SU-DHL-6 (cell line): ENCODE results near the gene EIF2B2.
"Not testable (repeated sequence)": the region's sequence is repeated elsewhere in the genome, so short reads cannot be mapped to it uniquely, and the experiment has no call there.

Source experiments
- H2AFZ ChIP-seq: fragments of 200-600 bp; sonication (generic); 2 replicates; pipeline ENCODE4 v1.6.1; 2014; ENCODE audit warnings: low read depth, mild to moderate bottlenecking, moderate library complexity, mixed read lengths, antibody characterized with exemption, low read length; ENCODE audit not compliant: severe bottlenecking
- H3F3A ChIP-seq: fragments of 200-600 bp; shearing (Covaris generic); 2 replicates; pipeline ENCODE4 v1.6.0; 2016; ENCODE audit warnings: antibody characterized with exemption, mild to moderate bottlenecking; ENCODE audit not compliant: insufficient read depth
- H3K27ac ChIP-seq: fragments of 200-600 bp; sonication (generic); 2 replicates; pipeline ENCODE4 v1.5.1; 2016; ENCODE audit warnings: low read depth, mild to moderate bottlenecking, low read length, moderate library complexity, mixed read lengths
- H3K27me3 ChIP-seq: fragments of 200-600 bp; sonication (generic), shearing (Covaris generic); 2 replicates; pipeline ENCODE4 v1.6.0; 2014; ENCODE audit warnings: mild to moderate bottlenecking, low read length
- H3K36me3 ChIP-seq: fragments of 200-600 bp; sonication (generic); 2 replicates; pipeline ENCODE4 v1.6.1; 2014; ENCODE audit warnings: mild to moderate bottlenecking, low read length, mixed read lengths
- H3K4me2 ChIP-seq: fragments of 300-600, 200-600 bp; shearing (Covaris generic), sonication (generic); 2 replicates; pipeline ENCODE4 v1.6.0; 2014; ENCODE audit warnings: low read length, low read depth, mild to moderate bottlenecking; ENCODE audit not compliant: poor library complexity, severe bottlenecking
- H3K4me3 ChIP-seq: fragments of 200-600 bp; sonication (generic); 2 replicates; pipeline ENCODE4 v1.5.1; 2014; ENCODE audit warnings: antibody characterized with exemption, low read length, mild to moderate bottlenecking, mixed read lengths; ENCODE audit not compliant: insufficient read depth, poor library complexity, severe bottlenecking
- H3K79me2 ChIP-seq: fragments of 200-600 bp; sonication (generic); 2 replicates; pipeline ENCODE4 v1.6.1; 2014; ENCODE audit warnings: mild to moderate bottlenecking, low read length, moderate library complexity; ENCODE audit not compliant: insufficient read depth
- H3K9ac ChIP-seq: fragments of 200-600 bp; sonication (generic); 2 replicates; pipeline ENCODE4 v1.7.0; 2014; ENCODE audit warnings: mild to moderate bottlenecking, low read length
- H3K9me2 ChIP-seq: fragments of 200-600 bp; sonication (generic); replicated peaks from 2 replicates; pipeline ENCODE4 v1.6.1; 2014; ENCODE audit warnings: low read length; ENCODE audit not compliant: insufficient read depth
- H3K9me3 ChIP-seq: fragments of 200-600 bp; sonication (generic); 2 replicates; pipeline ENCODE4 v1.6.1; 2014; ENCODE audit warnings: low read length, mixed read lengths; ENCODE audit not compliant: insufficient read depth
- H4K20me1 ChIP-seq: fragments of 200-600 bp; sonication (generic); 2 replicates; pipeline ENCODE4 v1.6.1; 2014; ENCODE audit warnings: low read depth, mild to moderate bottlenecking, antibody characterized with exemption, low read length, moderate library complexity, mixed read lengths
- CTCF ChIP-seq: fragments of 200-600 bp; sonication (generic); IDR thresholded peaks from one replicate; pipeline ENCODE4 v1.5.1; 2017; ENCODE audit warnings: antibody characterized with exemption, mild to moderate bottlenecking, low read length, moderate library complexity; ENCODE audit not compliant: insufficient read depth, poor library complexity, severe bottlenecking
- EZH2phosphoT487 ChIP-seq: fragments of 200-600 bp; sonication (generic), shearing (Covaris generic); conservative IDR thresholded peaks from 2 replicates; pipeline ENCODE4 v1.6.1; 2018; ENCODE audit warnings: mild to moderate bottlenecking, antibody characterized with exemption, low read length, moderate library complexity, mixed read lengths

EIF2B2 gene

GRCh38 chr14:74985028-74985310, 17.8 kb upstream of the EIF2B2 start:
- Histone ChIP-seq H3K27me3 (no peaks in the 10 kb centered on the region), H3K9ac (no peak overlapping the region)

GRCh38 chr14:74985806-74986205, 16.9 kb upstream of the EIF2B2 start:
- Histone ChIP-seq H3K27ac (no peak overlapping the region), H3K27me3 (no peaks in the 10 kb centered on the region), H3K36me3 (no peaks in the 10 kb centered on the region), H3K9ac (no peak overlapping the region), H3K9me2 (no peaks in the 10 kb centered on the region), H3K4me3 (no peak overlapping the region), H4K20me1 (no peaks in the 10 kb centered on the region), H2AFZ (no peak overlapping the region), H3K79me2 (no peaks in the 10 kb centered on the region), H3F3A (no peaks in the 10 kb centered on the region), H3K9me3 (no peaks in the 10 kb centered on the region), H3K4me2 (no peak overlapping the region)
- no peak for TF ChIP-seq CTCF
- no peak for TF ChIP-seq EZH2phosphoT487

More at GRCh38 chr14:74985028-74985310, 17.8 kb upstream of the EIF2B2 start:
- Histone ChIP-seq H3K36me3 (no peaks in the 10 kb centered on the region), H3K4me3 (no peak overlapping the region), H3K9me2 (no peaks in the 10 kb centered on the region), H3K79me2 (no peaks in the 10 kb centered on the region), H3F3A (no peaks in the 10 kb centered on the region), H2AFZ (no peak overlapping the region), H3K4me2 (no peak overlapping the region), H4K20me1 (no peaks in the 10 kb centered on the region), H3K9me3 (no peaks in the 10 kb centered on the region), H3K27ac (no peak overlapping the region)
- TF ChIP-seq CTCF (no peak), EZH2phosphoT487 (no peak)

- Histone ChIP-seq H3K4me2 (no peak overlapping the region), H3K4me3 (no peak overlapping the region), H3K27me3 (no peaks in the 10 kb centered on the region), H2AFZ (no peak overlapping the region), H3K9me2 (no peaks in the 10 kb centered on the region), H3F3A (no peaks in the 10 kb centered on the region), H3K9me3 (no peaks in the 10 kb centered on the region), H3K36me3 (no peaks in the 10 kb centered on the region), H4K20me1 (no peaks in the 10 kb centered on the region), H3K9ac (no peak overlapping the region), H3K27ac (no peak overlapping the region), H3K79me2 (no peaks in the 10 kb centered on the region)
- TF ChIP-seq CTCF (no peak), EZH2phosphoT487 (no peak)
Measured at GRCh38 chr14:74988131-74988530, 14.6 kb upstream of the EIF2B2 start.

DNA sequence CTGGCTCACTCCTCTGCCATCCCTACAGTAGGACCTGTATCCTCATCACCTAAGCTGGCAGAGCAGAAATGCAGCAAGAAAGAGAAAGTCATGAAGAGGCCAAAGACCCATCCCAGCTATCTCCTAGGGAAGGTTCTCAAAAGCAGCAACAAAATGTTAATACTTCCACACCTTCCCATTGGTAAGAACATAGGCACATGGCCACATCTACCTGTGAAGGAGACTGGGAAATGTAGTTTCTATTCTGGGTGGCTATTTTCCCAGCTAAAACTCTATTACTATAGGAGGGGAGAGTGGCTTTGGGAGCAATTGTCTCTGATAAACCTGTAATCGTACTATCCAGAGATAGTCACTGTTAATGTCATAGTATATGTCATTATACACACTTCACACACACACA, 13.7 kb upstream of the EIF2B2 start:
- H3K27me3 ChIP-seq, result no peaks in the 10 kb centered on the region
- H3K27ac ChIP-seq, result no peak overlapping the region
- no peaks in the 10 kb centered on the region for H3K36me3 ChIP-seq
- no peaks in the 10 kb centered on the region for H3K9me2 ChIP-seq
- TF ChIP-seq EZH2phosphoT487, result no peak
- no peak for TF ChIP-seq CTCF
- H2AFZ ChIP-seq, result no peak overlapping the region
- H4K20me1 ChIP-seq, result no peaks in the 10 kb centered on the region
- H3K4me3 ChIP-seq, result no peak overlapping the region
- no peaks in the 10 kb centered on the region for H3K9me3 ChIP-seq
- H3K9ac ChIP-seq, result no peak overlapping the region
- no peaks in the 10 kb centered on the region for H3K79me2 ChIP-seq
- H3F3A ChIP-seq, result no peaks in the 10 kb centered on the region
- no peak overlapping the region for H3K4me2 ChIP-seq

- not testable (repeated sequence) for H3K4me3 ChIP-seq, H3K79me2 ChIP-seq, H3K4me2 ChIP-seq, H3K9me3 ChIP-seq, H4K20me1 ChIP-seq, H3F3A ChIP-seq, H2AFZ ChIP-seq, H3K36me3 ChIP-seq, H3K9ac ChIP-seq, H3K27me3 ChIP-seq, H3K9me2 ChIP-seq, H3K27ac ChIP-seq
Measured at GRCh38 chr14:74994182-74994581, 8.5 kb upstream of the EIF2B2 start.
